Measurements from ENCODE around the gene KTN1.

Gene KTN1

DNA sequence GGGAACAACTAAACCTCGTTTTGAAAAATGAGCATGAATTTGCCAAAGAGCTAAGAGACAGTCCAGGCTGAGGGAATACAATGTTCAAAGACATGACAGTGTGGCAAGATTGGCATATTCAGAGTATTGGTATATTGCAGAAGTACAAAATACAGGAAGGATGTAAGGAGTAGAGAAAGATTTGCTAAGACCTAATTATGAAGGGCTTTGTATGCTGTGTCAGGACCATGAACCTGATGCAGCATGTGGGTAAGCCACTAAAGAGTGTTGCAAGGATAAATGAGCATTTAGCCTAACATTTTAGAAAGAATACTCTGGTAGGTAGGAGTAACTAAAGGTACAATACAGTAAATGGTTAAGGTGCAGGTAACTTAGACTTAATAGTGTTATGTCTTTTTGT is 65.1 kb downstream of the KTN1 start:
- no peak overlapping the region for H3K27ac ChIP-seq
- no peak for TF ChIP-seq ZFX (IDR thresholded peaks at IDR 0.05; ENCODE audit: borderline replicate concordance)
- TF ChIP-seq, protein P1, sequence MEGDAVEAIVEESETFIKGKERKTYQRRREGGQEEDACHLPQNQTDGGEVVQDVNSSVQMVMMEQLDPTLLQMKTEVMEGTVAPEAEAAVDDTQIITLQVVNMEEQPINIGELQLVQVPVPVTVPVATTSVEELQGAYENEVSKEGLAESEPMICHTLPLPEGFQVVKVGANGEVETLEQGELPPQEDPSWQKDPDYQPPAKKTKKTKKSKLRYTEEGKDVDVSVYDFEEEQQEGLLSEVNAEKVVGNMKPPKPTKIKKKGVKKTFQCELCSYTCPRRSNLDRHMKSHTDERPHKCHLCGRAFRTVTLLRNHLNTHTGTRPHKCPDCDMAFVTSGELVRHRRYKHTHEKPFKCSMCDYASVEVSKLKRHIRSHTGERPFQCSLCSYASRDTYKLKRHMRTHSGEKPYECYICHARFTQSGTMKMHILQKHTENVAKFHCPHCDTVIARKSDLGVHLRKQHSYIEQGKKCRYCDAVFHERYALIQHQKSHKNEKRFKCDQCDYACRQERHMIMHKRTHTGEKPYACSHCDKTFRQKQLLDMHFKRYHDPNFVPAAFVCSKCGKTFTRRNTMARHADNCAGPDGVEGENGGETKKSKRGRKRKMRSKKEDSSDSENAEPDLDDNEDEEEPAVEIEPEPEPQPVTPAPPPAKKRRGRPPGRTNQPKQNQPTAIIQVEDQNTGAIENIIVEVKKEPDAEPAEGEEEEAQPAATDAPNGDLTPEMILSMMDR (IDR thresholded peaks at IDR 0.05) = no peak

DNA sequence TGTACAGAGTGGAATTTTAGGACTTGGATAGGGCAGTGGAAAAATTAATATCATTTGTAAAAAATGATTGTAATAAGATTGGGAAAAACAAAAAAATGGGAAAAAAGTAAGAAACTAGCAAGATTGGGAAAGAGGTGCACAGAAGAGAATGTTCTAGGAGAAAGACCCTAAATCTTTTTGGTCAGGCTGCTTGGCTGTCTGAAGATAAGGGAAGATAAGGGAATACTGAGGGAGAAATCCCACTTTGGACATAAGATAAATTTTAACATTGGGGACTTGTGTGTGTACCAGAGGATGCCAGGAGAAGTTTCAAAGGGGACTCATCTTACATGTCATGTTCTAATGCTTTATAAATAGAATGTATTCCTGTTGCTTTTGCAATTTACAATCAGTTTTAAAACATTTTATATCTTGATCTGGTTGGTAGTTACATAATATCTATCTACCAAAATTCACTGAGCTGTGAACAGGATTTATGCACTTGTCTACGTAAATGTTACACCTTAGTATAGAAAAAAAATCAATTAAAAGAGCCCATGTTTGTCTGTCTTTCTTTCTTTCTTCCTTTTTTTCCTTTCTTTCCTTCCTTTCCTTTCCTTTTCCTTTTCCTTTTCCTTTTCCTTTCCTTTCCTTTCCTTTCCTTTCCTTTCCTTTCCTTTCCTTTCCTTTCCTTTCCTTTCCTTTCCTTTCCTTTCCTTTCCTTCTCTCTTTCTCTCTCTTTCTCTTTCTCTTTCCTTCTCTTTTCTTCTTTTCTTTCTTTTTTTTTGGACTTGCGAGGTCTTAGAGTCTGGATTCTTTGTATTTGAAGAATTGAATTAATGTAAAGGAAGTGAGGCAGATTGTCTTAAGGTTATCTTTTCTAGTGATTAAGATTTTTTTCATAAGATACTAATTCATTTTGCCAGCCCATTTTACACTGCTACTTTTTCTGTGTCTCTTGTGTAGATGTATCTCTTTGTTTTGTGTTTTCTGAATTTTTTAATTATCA is 66.1 kb downstream of the KTN1 start:
- no peak for TF ChIP-seq ZFX (IDR thresholded peaks at IDR 0.05; ENCODE audit: borderline replicate concordance)
- TF ChIP-seq, protein P1 (IDR thresholded peaks at IDR 0.05) = no peak
- no peak overlapping the region for H3K27ac ChIP-seq

DNA sequence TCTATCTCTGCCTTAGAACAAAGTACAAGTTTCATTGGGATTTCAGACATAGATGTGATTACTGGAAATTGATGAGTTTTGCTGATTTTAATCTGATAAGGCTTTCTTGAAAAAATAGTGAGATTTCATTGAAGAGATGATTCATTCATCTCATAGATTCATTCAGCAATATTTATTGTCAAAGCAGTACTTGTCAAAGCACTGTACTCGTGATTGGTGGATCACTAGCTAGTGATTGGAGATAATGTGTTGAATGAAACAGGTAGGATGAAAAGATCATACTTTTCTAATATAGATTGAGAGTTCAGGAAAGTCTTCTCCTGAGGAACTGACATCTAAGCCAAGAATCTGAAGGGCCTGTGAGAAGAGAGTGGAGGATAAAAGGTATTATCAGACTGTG is 71.0 kb downstream of the KTN1 start:
- TF ChIP-seq, protein P1 (IDR thresholded peaks at IDR 0.05) = no peak
- no peak for TF ChIP-seq ZFX (IDR thresholded peaks at IDR 0.05; ENCODE audit: borderline replicate concordance)
- H3K27ac ChIP-seq = no peak overlapping the region

DNA sequence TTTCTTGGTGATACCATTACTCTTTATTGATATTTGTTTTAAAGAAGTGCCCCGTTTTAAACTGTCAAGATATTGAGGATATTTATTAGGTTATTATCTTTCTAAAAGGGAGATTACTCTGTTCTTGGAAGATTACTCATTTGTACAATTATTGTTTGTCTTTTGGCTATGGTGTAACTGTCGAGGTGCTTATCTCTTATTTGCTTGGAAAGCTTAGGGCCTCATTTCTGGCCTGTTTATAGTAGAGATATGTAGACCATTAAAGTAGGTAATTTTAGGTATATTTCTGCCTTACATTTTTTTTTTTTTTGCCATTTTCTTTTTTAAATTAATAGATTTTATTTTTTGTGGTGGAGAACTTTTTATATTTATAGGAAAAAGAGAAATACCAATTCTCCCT is 74.2 kb downstream of the KTN1 start:
- H3K27ac ChIP-seq = no peak overlapping the region
- TF ChIP-seq, protein P1 (IDR thresholded peaks at IDR 0.05) = no peak
- TF ChIP-seq ZFX (IDR thresholded peaks at IDR 0.05; ENCODE audit: borderline replicate concordance) = no peak

DNA sequence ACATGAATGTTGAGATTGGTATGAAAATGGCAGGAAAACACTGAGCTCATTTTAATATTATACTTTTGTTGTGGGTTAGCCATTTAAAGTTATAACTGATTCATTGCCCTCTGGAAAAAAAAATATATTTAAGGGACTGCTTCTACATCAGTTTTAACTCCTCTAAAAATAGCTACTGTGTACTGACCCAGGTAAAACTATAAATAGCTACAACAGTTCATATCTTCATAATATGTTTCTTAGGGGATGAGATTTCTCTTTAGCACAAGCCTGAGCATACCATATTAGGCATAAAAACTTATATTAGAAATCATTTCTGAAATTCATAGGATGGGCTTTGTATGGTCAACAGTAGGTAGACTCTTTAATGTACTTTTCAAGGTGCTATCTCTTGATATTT is 81.0 kb downstream of the KTN1 start:
- TF ChIP-seq ZFX (IDR thresholded peaks at IDR 0.05; ENCODE audit: borderline replicate concordance) = no peak
- TF ChIP-seq, protein P1 (IDR thresholded peaks at IDR 0.05) = no peak
- H3K27ac ChIP-seq = no peak overlapping the region

DNA sequence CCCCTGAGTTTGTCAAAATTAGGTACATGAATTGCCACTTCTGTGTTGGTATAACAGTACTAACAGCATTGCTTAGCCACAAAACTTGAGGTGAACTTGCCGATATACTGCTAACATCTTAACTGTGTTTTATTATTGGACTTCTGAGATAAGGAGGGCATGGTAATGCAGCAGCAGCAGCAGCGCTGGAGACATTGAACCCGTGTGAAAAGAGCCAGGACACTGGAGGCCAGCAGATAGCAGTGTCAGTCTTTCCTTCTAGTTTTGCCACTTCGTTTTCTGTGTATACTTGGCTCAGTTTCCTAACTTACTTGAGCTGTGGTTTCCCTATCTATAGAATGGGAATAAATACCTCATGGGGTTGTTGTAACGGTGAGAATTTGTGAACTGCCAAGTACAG is 82.7 kb downstream of the KTN1 start:
- H3K27ac ChIP-seq = no peak overlapping the region
- TF ChIP-seq ZFX (IDR thresholded peaks at IDR 0.05; ENCODE audit: borderline replicate concordance) = no peak
- TF ChIP-seq, protein P1 (IDR thresholded peaks at IDR 0.05) = no peak

DNA sequence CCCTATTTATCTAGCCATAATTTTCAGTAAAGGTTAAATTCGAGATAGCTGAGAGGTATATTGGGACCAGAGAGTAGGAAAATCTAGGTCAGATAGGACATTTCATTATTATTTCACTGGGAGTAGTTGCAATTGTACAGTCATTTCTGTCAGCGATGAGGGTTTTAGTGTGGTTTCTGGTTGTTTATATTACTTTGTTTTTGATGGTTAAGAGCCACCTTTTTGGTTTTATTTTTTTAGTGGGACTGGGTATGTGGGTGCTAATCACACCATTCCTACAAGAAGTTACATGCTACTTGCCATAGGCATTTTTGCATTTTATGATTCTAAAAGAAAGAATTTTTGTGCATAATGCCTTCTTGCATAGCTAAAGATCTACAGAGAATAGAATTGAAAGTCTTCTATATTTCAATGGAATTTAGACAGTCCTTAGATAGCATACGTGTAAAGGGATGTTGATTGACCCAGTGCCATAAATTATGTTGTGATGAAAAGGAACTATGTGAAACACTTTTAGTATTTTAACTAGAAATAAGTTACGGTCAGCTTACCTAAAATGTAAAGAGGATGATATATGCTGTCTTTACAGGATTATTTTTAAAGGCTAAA is 85.2 kb downstream of the KTN1 start:
- no peak overlapping the region for H3K27ac ChIP-seq
- TF ChIP-seq, protein P1 (IDR thresholded peaks at IDR 0.05) = no peak
- no peak for TF ChIP-seq ZFX (IDR thresholded peaks at IDR 0.05; ENCODE audit: borderline replicate concordance)

Data from 22Rv1 (cell line).